ENCODE data around the gene PCBD1.

- TF ChIP-seq CTCF (IDR thresholded peaks at IDR 0.05) (no peak), POLR2A (IDR thresholded peaks at IDR 0.05) (no peak)
Measured at GRCh38 chr10:70910486-70911341, 22.3 kb upstream of the PCBD1 start.

Measured in lower leg skin (tissue), 3 donors.